ENCODE results near the gene CLDN15. TPM values are rescaled to one million over a fixed set of nuclear protein-coding genes. Genes with fewer than 3 reads are reported as not detected.

CLDN15 gene
- total RNA-seq, 2 experiments from 2014 or later, result 17.8 to 31.9 TPM

GRCh38 chr7:101235522-101235921 lies 2.1 kb downstream of the CLDN15 start:
- Histone ChIP-seq H3K27ac (ENCODE audit: low read depth, low read length, poor library complexity, severe bottlenecking) (no peak overlapping the region), H3K4me1 (ENCODE audit: insufficient read depth, low read length, poor library complexity, severe bottlenecking) (no peaks in the 10 kb centered on the region), H3K4me3 (ENCODE audit: low read depth, low read length, poor library complexity, severe bottlenecking) (no peak overlapping the region), H4K20me1 (ENCODE audit: insufficient read depth, low read length) (no peaks in the 10 kb centered on the region), H3K9me3 (ENCODE audit: low read length) (no peaks in the 10 kb centered on the region), H3K4me2 (ENCODE audit: low read length) (no peak overlapping the region), H3K9me2 (ENCODE audit: insufficient read depth, low read length) (no peaks in the 10 kb centered on the region), H3K36me3 (ENCODE audit: insufficient read depth, low read length) (peaks cover 26% of the 10 kb centered on the region; the same call in 1 of the 2 replicates), H2AFZ (ENCODE audit: low read length) (no peak overlapping the region), H3K79me2 (ENCODE audit: insufficient read depth, low read depth, low read length) (no peaks in the 10 kb centered on the region)
- intact Hi-C loops (cut with micrococcal nuclease; ENCODE audit: unreplicated experiment), result no loop called here
- ChIA-PET CTCF (ENCODE audit: unreplicated experiment) (no interaction called here), POLR2A (no interaction called here)
- TF ChIP-seq EZH2phosphoT487 (IDR thresholded peaks at IDR 0.05; ENCODE audit: borderline replicate concordance, low read depth, low read length), result no peak
- no peak for TF ChIP-seq CTCF (conservative IDR thresholded peaks at IDR 0.05; ENCODE audit: low read length)
- DNase-seq (ENCODE audit: low spot score), result no peak
- BruUV-seq (replicated peaks), result no TSS peak

- peaks cover 22% of the 10 kb centered on the region; the same call in 1 of the 2 replicates for H3K36me3 ChIP-seq (ENCODE audit: insufficient read depth, low read length)
- H3K79me2 ChIP-seq (ENCODE audit: insufficient read depth, low read depth, low read length), result no peaks in the 10 kb centered on the region
- intact Hi-C loops (cut with micrococcal nuclease; ENCODE audit: unreplicated experiment), result no loop called here
- no peaks in the 10 kb centered on the region for H4K20me1 ChIP-seq (ENCODE audit: insufficient read depth, low read length)
- TF ChIP-seq EZH2phosphoT487 (IDR thresholded peaks at IDR 0.05; ENCODE audit: borderline replicate concordance, low read depth, low read length) (no peak), CTCF (conservative IDR thresholded peaks at IDR 0.05; ENCODE audit: low read length) (peak; percentile 56)
- no peaks in the 10 kb centered on the region for H3K9me2 ChIP-seq (ENCODE audit: insufficient read depth, low read length)
- H3K4me1 ChIP-seq (ENCODE audit: insufficient read depth, low read length, poor library complexity, severe bottlenecking), result no peaks in the 10 kb centered on the region
- H2AFZ ChIP-seq (ENCODE audit: low read length), result no peak overlapping the region
- no peaks in the 10 kb centered on the region for H3K9me3 ChIP-seq (ENCODE audit: low read length)
- CTCF ChIA-PET (ENCODE audit: unreplicated experiment), result no interaction called here
- no peak overlapping the region for H3K4me2 ChIP-seq (ENCODE audit: low read length)
- no peak for DNase-seq (ENCODE audit: low spot score)
- no peak overlapping the region for H3K4me3 ChIP-seq (ENCODE audit: low read depth, low read length, poor library complexity, severe bottlenecking)
- no peak overlapping the region for H3K27ac ChIP-seq (ENCODE audit: low read depth, low read length, poor library complexity, severe bottlenecking)
- no TSS peak for BruUV-seq (replicated peaks)
- POLR2A ChIA-PET, result no interaction called here
These were observed 2.6 kb downstream of the CLDN15 start for GRCh38 chr7:101235050-101235449.

GRCh38 chr7:101234636-101235035 lies 3.0 kb downstream of the CLDN15 start:
- TF ChIP-seq CTCF (conservative IDR thresholded peaks at IDR 0.05; ENCODE audit: low read length), result no peak
- no peak for TF ChIP-seq EZH2phosphoT487 (IDR thresholded peaks at IDR 0.05; ENCODE audit: borderline replicate concordance, low read depth, low read length)
- intact Hi-C loops (cut with micrococcal nuclease; ENCODE audit: unreplicated experiment), result no loop called here
- CTCF ChIA-PET (ENCODE audit: unreplicated experiment), result no interaction called here
- no TSS peak for BruUV-seq (replicated peaks)
- no peaks in the 10 kb centered on the region for H3K79me2 ChIP-seq (ENCODE audit: insufficient read depth, low read depth, low read length)
- no peaks in the 10 kb centered on the region for H3K9me2 ChIP-seq (ENCODE audit: insufficient read depth, low read length)
- no peaks in the 10 kb centered on the region for H3K4me1 ChIP-seq (ENCODE audit: insufficient read depth, low read length, poor library complexity, severe bottlenecking)
- no peak for DNase-seq (ENCODE audit: low spot score)
- H3K36me3 ChIP-seq (ENCODE audit: insufficient read depth, low read length), result peaks cover 17% of the 10 kb centered on the region; the same call in 1 of the 2 replicates
- no peaks in the 10 kb centered on the region for H3K9me3 ChIP-seq (ENCODE audit: low read length)
- no peak overlapping the region for H3K4me3 ChIP-seq (ENCODE audit: low read depth, low read length, poor library complexity, severe bottlenecking)
- no peak overlapping the region for H3K4me2 ChIP-seq (ENCODE audit: low read length)
- no peaks in the 10 kb centered on the region for H4K20me1 ChIP-seq (ENCODE audit: insufficient read depth, low read length)
- POLR2A ChIA-PET, result no interaction called here
- no peak overlapping the region for H3K27ac ChIP-seq (ENCODE audit: low read depth, low read length, poor library complexity, severe bottlenecking)
- no peak overlapping the region for H2AFZ ChIP-seq (ENCODE audit: low read length)

Measured in OCI-LY7 (cell line).